ENCODE results near the gene BTG4. TPM values are rescaled to one million over a fixed set of nuclear protein-coding genes. Genes with fewer than 3 reads are reported as not detected.

Gene BTG4
- total and polyA plus RNA-seq, 2 donors (not counting 1 experiment from before 2014, with no cell fraction given) = not detected

DNA sequence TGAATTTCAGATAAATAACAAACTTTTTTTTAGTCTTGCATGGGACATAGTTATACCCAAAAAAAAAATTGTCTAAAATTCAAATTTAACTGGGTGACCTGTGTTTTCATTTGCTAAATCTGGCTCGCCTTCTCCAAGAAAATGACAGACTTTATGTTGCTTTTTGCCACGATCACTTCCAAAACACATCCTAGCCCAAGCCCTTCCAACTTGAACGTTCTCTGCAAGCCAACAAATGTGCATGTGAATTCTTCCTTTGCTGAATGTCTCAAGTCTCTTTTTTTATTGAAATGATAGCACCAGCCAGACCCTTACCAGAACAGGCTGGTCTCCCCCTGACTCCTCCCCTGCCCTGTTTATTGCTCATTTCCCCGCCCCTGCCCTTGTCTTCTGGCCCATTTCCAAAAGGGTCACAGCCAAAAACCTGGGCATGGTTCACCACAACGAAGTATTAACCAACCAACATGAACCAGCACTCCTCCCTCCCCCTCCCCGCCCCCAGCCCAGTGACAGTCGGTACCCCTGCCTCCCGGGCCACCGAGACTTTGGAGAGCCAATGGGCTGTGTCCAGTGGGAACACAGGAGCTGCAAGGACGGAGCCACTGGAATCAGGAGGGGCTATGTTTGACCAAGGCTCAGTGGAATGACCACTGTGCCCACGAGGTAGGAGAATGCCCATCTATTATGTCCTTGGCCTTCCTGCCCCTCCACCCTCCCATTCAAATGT is 63.2 kb downstream of the BTG4 start:
- Mint-ChIP-seq H3K9me3 (ENCODE audit: insufficient read depth) (no peaks in the 10 kb centered on the region), H3K4me3 (no peak overlapping the region), H3K27me3 (peaks cover 25% of the 10 kb centered on the region), H3K27ac (no peak overlapping the region), H3K4me1 (peaks cover 42% of the 10 kb centered on the region)
- H3K27me3 ChIP-seq (replicated peaks in 1 of 4; ENCODE audit: control extremely low read depth in 1 of 4, control insufficient read depth in 3 of 4, insufficient read depth in 4 of 4, low read length in 3 of 4) = peaks cover 0 to 16% (median 3%) of the 10 kb centered on the region in 4 experiments
- no peaks in the 10 kb centered on the region for H3K9me3 ChIP-seq (ENCODE audit: control extremely low read depth in 1 of 3, control insufficient read depth in 2 of 3, insufficient read depth in 1 of 3, low read length in 2 of 3)
- ChIA-PET POLR2A (no interaction called here), CTCF (interaction anchor here (2.9 kb wide), 1 partner anchor 166 kb away, joined by 24 read pairs; no protein-coding TSS in a partner anchor)
- intact Hi-C loops (cut with micrococcal nuclease) = no loop called here
- 82% methylated on average over 11 of the region's 11 CpGs for WGBS (ENCODE audit: insufficient coverage)
- TF ChIP-seq, protein P1, sequence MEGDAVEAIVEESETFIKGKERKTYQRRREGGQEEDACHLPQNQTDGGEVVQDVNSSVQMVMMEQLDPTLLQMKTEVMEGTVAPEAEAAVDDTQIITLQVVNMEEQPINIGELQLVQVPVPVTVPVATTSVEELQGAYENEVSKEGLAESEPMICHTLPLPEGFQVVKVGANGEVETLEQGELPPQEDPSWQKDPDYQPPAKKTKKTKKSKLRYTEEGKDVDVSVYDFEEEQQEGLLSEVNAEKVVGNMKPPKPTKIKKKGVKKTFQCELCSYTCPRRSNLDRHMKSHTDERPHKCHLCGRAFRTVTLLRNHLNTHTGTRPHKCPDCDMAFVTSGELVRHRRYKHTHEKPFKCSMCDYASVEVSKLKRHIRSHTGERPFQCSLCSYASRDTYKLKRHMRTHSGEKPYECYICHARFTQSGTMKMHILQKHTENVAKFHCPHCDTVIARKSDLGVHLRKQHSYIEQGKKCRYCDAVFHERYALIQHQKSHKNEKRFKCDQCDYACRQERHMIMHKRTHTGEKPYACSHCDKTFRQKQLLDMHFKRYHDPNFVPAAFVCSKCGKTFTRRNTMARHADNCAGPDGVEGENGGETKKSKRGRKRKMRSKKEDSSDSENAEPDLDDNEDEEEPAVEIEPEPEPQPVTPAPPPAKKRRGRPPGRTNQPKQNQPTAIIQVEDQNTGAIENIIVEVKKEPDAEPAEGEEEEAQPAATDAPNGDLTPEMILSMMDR (IDR thresholded peaks at IDR 0.05) = no peak
- no peak for TF ChIP-seq EZH2 (IDR thresholded peaks at IDR 0.05; ENCODE audit: borderline replicate concordance, insufficient read depth, low read depth, low read length, poor library complexity, severe bottlenecking)
- H3K4me1 ChIP-seq (ENCODE audit: control insufficient read depth in 2 of 2, insufficient read depth in 2 of 2, low read length in 2 of 2) = peaks cover 31 to 35% of the 10 kb centered on the region in 2 donors
- no peaks in the 10 kb centered on the region for H3K36me3 ChIP-seq (replicated peaks in 1 of 2; ENCODE audit: control extremely low read depth in 1 of 2, control insufficient read depth in 1 of 2, extremely low read depth in 1 of 2, insufficient read depth in 2 of 2, low read length in 1 of 2)
- H3K9ac ChIP-seq (ENCODE audit: low read length) = no peak overlapping the region
- no peaks in the 10 kb centered on the region for H4K20me1 ChIP-seq (ENCODE audit: control insufficient read depth, insufficient read depth, low read length, poor library complexity, severe bottlenecking)
- DNase-seq (no peak), ATAC-seq (ENCODE audit: low read depth) (no peak)
- H3K27ac ChIP-seq (ENCODE audit: low read length in 2 of 2) = no peak overlapping the region
- H2AFZ ChIP-seq (ENCODE audit: insufficient read depth, low read depth, low read length, poor library complexity, severe bottlenecking) = no peak overlapping the region
- no peaks in the 10 kb centered on the region for H3K79me2 ChIP-seq (ENCODE audit: control insufficient read depth, insufficient read depth, low read length)
- H3K4me2 ChIP-seq (replicated peaks; ENCODE audit: low read depth, low read length, poor library complexity, severe bottlenecking) = no peak overlapping the region
- H3K4me3 ChIP-seq (ENCODE audit: control extremely low read depth in 1 of 5, extremely low read depth in 1 of 5, insufficient read depth in 1 of 5, low read depth in 2 of 5, low read length in 4 of 5) = no peak overlapping the region

DNA sequence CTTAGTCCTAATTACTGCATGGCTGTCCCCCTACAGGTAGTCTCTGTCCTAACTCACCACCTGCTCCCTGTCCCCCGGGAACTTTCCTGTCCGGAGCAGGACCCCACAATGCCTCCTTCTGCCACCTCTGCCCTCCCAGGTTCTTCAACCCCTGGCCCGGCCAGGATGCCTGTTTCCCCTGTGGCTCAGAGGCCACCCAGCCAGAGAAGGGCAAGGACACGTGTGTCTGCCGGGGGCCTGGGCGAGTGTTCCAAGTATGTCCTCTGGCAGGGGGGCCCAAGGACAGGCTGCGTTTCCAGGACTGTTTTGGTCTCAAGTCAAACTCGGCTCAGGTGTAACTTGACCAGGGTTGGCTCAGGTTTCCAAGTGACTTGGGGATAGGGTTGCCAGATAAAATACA is 63.8 kb downstream of the BTG4 start:
- no peaks in the 10 kb centered on the region for H3K36me3 ChIP-seq (replicated peaks in 1 of 2; ENCODE audit: control extremely low read depth in 1 of 2, control insufficient read depth in 1 of 2, extremely low read depth in 1 of 2, insufficient read depth in 2 of 2, low read length in 1 of 2)
- WGBS (ENCODE audit: insufficient coverage) = 96% methylated on average over 8 of the region's 8 CpGs
- Mint-ChIP-seq H3K4me3 (no peak overlapping the region), H3K4me1 (peaks cover 44% of the 10 kb centered on the region), H3K27ac (no peak overlapping the region), H3K9me3 (ENCODE audit: insufficient read depth) (no peaks in the 10 kb centered on the region), H3K27me3 (peaks cover 19% of the 10 kb centered on the region)
- ChIA-PET POLR2A (no interaction called here), CTCF (interaction anchor here (2.5 to 5.5 kb wide), 4 partner anchors 11 to 1002 kb away, joined by 14 to 112 read pairs (median 68); no protein-coding TSS in a partner anchor)
- intact Hi-C loops (cut with micrococcal nuclease) = no loop called here
- ATAC-seq (ENCODE audit: low read depth) (no peak), DNase-seq (no peak)
- no peak overlapping the region for H3K9ac ChIP-seq (ENCODE audit: low read length)
- TF ChIP-seq EZH2 (IDR thresholded peaks at IDR 0.05; ENCODE audit: borderline replicate concordance, insufficient read depth, low read depth, low read length, poor library complexity, severe bottlenecking) = no peak
- TF ChIP-seq, protein P1 (IDR thresholded peaks at IDR 0.05) = no peak
- no peaks in the 10 kb centered on the region for H3K79me2 ChIP-seq (ENCODE audit: control insufficient read depth, insufficient read depth, low read length)
- H3K27ac ChIP-seq (ENCODE audit: low read length in 2 of 2) = no peak overlapping the region
- no peak overlapping the region for H2AFZ ChIP-seq (ENCODE audit: insufficient read depth, low read depth, low read length, poor library complexity, severe bottlenecking)
- H3K4me3 ChIP-seq (ENCODE audit: control extremely low read depth in 1 of 5, extremely low read depth in 1 of 5, insufficient read depth in 1 of 5, low read depth in 2 of 5, low read length in 4 of 5) = no peak overlapping the region
- H3K9me3 ChIP-seq (ENCODE audit: control extremely low read depth in 1 of 3, control insufficient read depth in 2 of 3, insufficient read depth in 1 of 3, low read length in 2 of 3) = no peaks in the 10 kb centered on the region
- H3K4me1 ChIP-seq (ENCODE audit: control insufficient read depth in 2 of 2, insufficient read depth in 2 of 2, low read length in 2 of 2) = peaks cover 31 to 35% of the 10 kb centered on the region in 2 donors
- H3K27me3 ChIP-seq (replicated peaks in 1 of 4; ENCODE audit: control extremely low read depth in 1 of 4, control insufficient read depth in 3 of 4, insufficient read depth in 4 of 4, low read length in 3 of 4) = peaks cover 0 to 16% (median 2%) of the 10 kb centered on the region in 4 experiments
- no peak overlapping the region for H3K4me2 ChIP-seq (replicated peaks; ENCODE audit: low read depth, low read length, poor library complexity, severe bottlenecking)
- H4K20me1 ChIP-seq (ENCODE audit: control insufficient read depth, insufficient read depth, low read length, poor library complexity, severe bottlenecking) = no peaks in the 10 kb centered on the region

Data from B cell (primary cell).